ENCODE results near the gene PTBP3. TPM values are rescaled to one million over a fixed set of nuclear protein-coding genes. Genes with fewer than 3 reads are reported as not detected.

Gene PTBP3
- total and polyA plus RNA-seq, 2 of the 13 experiments (the other 11 are each of a cell fraction or from before 2014, with no cell fraction given): 52.8 to 61.1 TPM

GRCh38 chr9:112174965-112175795, 158.2 kb downstream of the PTBP3 start, which contains the start of gene SUSD1 (continued):
- TF ChIP-seq, protein P1, sequence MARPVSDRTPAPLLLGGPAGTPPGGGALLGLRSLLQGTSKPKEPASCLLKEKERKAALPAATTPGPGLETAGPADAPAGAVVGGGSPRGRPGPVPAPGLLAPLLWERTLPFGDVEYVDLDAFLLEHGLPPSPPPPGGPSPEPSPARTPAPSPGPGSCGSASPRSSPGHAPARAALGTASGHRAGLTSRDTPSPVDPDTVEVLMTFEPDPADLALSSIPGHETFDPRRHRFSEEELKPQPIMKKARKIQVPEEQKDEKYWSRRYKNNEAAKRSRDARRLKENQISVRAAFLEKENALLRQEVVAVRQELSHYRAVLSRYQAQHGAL (CRISPR knock-in tag; IDR thresholded peaks at IDR 0.05; ENCODE audit: not compliant biosample characterization): no peak
- TF ChIP-seq SP140L (CRISPR knock-in tag; IDR thresholded peaks at IDR 0.05; ENCODE audit: borderline replicate concordance) (no peak), POLR2G (IDR thresholded peaks at IDR 0.05; ENCODE audit: low read depth, low read length) (no peak; the same call in none of the 2 replicates), RXRA (CRISPR knock-in tag; IDR thresholded peaks at IDR 0.05) (no peak), YEATS2 (CRISPR knock-in tag; IDR thresholded peaks at IDR 0.05; ENCODE audit: borderline replicate concordance) (no peak), HOXA9 (CRISPR knock-in tag; IDR thresholded peaks at IDR 0.05; ENCODE audit: borderline replicate concordance) (0 out of 2 replicates have a peak, but pooled peaks have one; percentile 53), ZNF670 (CRISPR knock-in tag; IDR thresholded peaks at IDR 0.05; ENCODE audit: borderline replicate concordance) (no peak), NR3C1 (CRISPR knock-in tag; IDR thresholded peaks at IDR 0.05) (no peak), ZNF703 (CRISPR knock-in tag; IDR thresholded peaks at IDR 0.05; ENCODE audit: borderline replicate concordance) (no peak), CCDC6 (CRISPR knock-in tag; IDR thresholded peaks at IDR 0.05) (no peak), DZIP1 (CRISPR knock-in tag; IDR thresholded peaks at IDR 0.05) (no peak), SATB2 (CRISPR knock-in tag; IDR thresholded peaks at IDR 0.05) (no peak), GABPA (IDR thresholded peaks at IDR 0.05; ENCODE audit: low read depth, low read length) (peak; percentile 45), GABPA (CRISPR knock-in tag; IDR thresholded peaks at IDR 0.05; ENCODE audit: low read depth) (0 out of 2 replicates have a peak, but pooled peaks have one; percentile 20), ZNF101 (CRISPR knock-in tag; IDR thresholded peaks at IDR 0.05; ENCODE audit: borderline replicate concordance, low read depth) (no peak), TBL1XR1 (IDR thresholded peaks at IDR 0.05; ENCODE audit: borderline replicate concordance, low read length, partially characterized antibody) (no peak), ATF1 (CRISPR knock-in tag; IDR thresholded peaks at IDR 0.05) (no peak), BCL6 (CRISPR knock-in tag; IDR thresholded peaks at IDR 0.05) (no peak)
- TF ChIP-seq, protein P2, sequence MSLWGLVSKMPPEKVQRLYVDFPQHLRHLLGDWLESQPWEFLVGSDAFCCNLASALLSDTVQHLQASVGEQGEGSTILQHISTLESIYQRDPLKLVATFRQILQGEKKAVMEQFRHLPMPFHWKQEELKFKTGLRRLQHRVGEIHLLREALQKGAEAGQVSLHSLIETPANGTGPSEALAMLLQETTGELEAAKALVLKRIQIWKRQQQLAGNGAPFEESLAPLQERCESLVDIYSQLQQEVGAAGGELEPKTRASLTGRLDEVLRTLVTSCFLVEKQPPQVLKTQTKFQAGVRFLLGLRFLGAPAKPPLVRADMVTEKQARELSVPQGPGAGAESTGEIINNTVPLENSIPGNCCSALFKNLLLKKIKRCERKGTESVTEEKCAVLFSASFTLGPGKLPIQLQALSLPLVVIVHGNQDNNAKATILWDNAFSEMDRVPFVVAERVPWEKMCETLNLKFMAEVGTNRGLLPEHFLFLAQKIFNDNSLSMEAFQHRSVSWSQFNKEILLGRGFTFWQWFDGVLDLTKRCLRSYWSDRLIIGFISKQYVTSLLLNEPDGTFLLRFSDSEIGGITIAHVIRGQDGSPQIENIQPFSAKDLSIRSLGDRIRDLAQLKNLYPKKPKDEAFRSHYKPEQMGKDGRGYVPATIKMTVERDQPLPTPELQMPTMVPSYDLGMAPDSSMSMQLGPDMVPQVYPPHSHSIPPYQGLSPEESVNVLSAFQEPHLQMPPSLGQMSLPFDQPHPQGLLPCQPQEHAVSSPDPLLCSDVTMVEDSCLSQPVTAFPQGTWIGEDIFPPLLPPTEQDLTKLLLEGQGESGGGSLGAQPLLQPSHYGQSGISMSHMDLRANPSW (CRISPR knock-in tag; IDR thresholded peaks at IDR 0.05; ENCODE audit: borderline replicate concordance): no peak
- TF ChIP-seq, protein P3, sequence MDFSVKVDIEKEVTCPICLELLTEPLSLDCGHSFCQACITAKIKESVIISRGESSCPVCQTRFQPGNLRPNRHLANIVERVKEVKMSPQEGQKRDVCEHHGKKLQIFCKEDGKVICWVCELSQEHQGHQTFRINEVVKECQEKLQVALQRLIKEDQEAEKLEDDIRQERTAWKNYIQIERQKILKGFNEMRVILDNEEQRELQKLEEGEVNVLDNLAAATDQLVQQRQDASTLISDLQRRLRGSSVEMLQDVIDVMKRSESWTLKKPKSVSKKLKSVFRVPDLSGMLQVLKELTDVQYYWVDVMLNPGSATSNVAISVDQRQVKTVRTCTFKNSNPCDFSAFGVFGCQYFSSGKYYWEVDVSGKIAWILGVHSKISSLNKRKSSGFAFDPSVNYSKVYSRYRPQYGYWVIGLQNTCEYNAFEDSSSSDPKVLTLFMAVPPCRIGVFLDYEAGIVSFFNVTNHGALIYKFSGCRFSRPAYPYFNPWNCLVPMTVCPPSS (IDR thresholded peaks at IDR 0.05): no peak
